Activated CD4-positive, alpha-beta T cell treated with anti-CD3 and anti-CD28 coated beads for 36 hours (primary cell): ENCODE results near the gene SNX14. TPM values are rescaled to one million over a fixed set of nuclear protein-coding genes. Genes with fewer than 3 reads are reported as not detected.
"Not testable (repeated sequence)": the region's sequence is repeated elsewhere in the genome, so short reads cannot be mapped to it uniquely, and the experiment has no call there.

Source experiments
- ATAC-seq: fragments of 200-7000 bp; cut with Tn5 transposase; one replicate; pipeline ENCODE4 v1.10.0; 2021; ENCODE audit warnings: mild to moderate bottlenecking, moderate library complexity
- CTCF ChIA-PET: fragments of 350-600 bp; sonication (Branson Sonifier 250); formaldehyde crosslinking; loops from one replicate; lab custom pipeline; 2021; ENCODE audit warnings: antibody characterized with exemption; lab: Charles Lee
- POLR2A ChIA-PET: fragments of 350-600 bp; sonication (Branson Sonifier 250); formaldehyde crosslinking; loops from one replicate; lab custom pipeline; 2021; ENCODE audit warnings: antibody characterized with exemption, inconsistent platforms; lab: Charles Lee
- DNase-seq: peaks from one replicate; pipeline ENCODE4 v3.0.0-alpha.2; 2020
- H3K27ac Mint-ChIP-seq: one replicate; pipeline ENCODE4 v1.8.0; 2021; ENCODE audit warnings: mixed read lengths
- H3K27me3 Mint-ChIP-seq: one replicate; pipeline ENCODE4 v1.8.0; 2021; ENCODE audit warnings: mixed read lengths
- H3K36me3 Mint-ChIP-seq: one replicate; pipeline ENCODE4 v1.8.0; 2021; ENCODE audit warnings: low read depth, mixed read lengths
- H3K4me1 Mint-ChIP-seq: one replicate; pipeline ENCODE4 v1.8.0; 2021; ENCODE audit warnings: mixed read lengths
- H3K4me3 Mint-ChIP-seq: one replicate; pipeline ENCODE4 v1.8.0; 2021; ENCODE audit warnings: mild to moderate bottlenecking, moderate library complexity, mixed read lengths
- H3K9me3 Mint-ChIP-seq: one replicate; pipeline ENCODE4 v1.8.0; 2021; ENCODE audit warnings: low read depth, mixed read lengths
- intact Hi-C, 2 experiments: fragments of 100-400 bp; cut with DNase I in 1 of 2; cut with micrococcal nuclease in 1 of 2; formaldehyde crosslinking; loops; one replicate each; pipeline versions ENCODE4 v1.14.2 to v1.15.1; 2022 to 2024; cut with DNase I, micrococcal nuclease
- total RNA-seq, 2 experiments: library from RNA; stranded (reverse); gene quantifications; one replicate each; pipeline ENCODE4 v1.2.3, GENCODE V29; 2021

The SNX14 gene
- total RNA-seq, result 10 to 100 TPM; 38.4 to 54.7 TPM

GRCh38 chr6:85593438-85594196 lies at the start of gene SNX14:
TSS of gene SNX14 (minus strand) at chr6:85593858. CDS start at chr6:85593718, 140 bp downstream.
- Mint-ChIP-seq H3K27ac (peak within 1 kb of the TSS; percentile 90), H3K9me3 (no peaks in the 10 kb centered on the region), H3K4me3 (peak within 1 kb of the TSS; percentile 83), H3K27me3 (no peaks in the 10 kb centered on the region), H3K36me3 (peaks cover 20% of the 10 kb centered on the region), H3K4me1 (peaks cover 28% of the 10 kb centered on the region)
- ChIA-PET POLR2A (interaction anchor here (0.5 to 3.1 kb wide), 7 partner anchors 47 to 403 kb away, joined by 3 to 18 read pairs (median 6); partner anchors contain the start of gene SYNCRIP), CTCF (interaction anchor here (0.8 to 2.0 kb wide), 11 partner anchors 13 to 143 kb away, joined by 3 to 6 read pairs (median 3); no protein-coding TSS in a partner anchor)
- DNase-seq, result peak; percentile 87
- peak; percentile 81 for ATAC-seq
- intact Hi-C loops, result loop anchor here (1.0 to 5.0 kb wide), 6 partner anchors 50 to 1366 kb away; partner anchors contain the start of gene CEP162 (in 1 of the 2)

- Mint-ChIP-seq H3K4me3 (peak within 1 kb of the TSS; percentile 88), H3K9me3 (no peaks in the 10 kb centered on the region), H3K4me1 (peaks cover 45% of the 10 kb centered on the region), H3K27ac (peak within 1 kb of the TSS; percentile 99), H3K27me3 (no peaks in the 10 kb centered on the region), H3K36me3 (peaks cover 47% of the 10 kb centered on the region)
- intact Hi-C loops, result loop anchor here (1.0 to 10.0 kb wide), 9 partner anchors 26 to 1949 kb away; partner anchors contain the start of genes CEP162 (in 1 of the 2), CYB5R4 (in 1 of the 2), ORC3 (in 1 of the 2) and RIPPLY2 (in 1 of the 2)
- DNase-seq (peak; percentile 99), ATAC-seq (peak; percentile 82)
- CTCF ChIA-PET, result interaction anchor here (0.8 to 1.0 kb wide), 3 partner anchors 27 to 36 kb away, joined by 3 to 6 read pairs (median 3); no protein-coding TSS in a partner anchor
- POLR2A ChIA-PET, result interaction anchor here (1.1 to 8.3 kb wide), 5 partner anchors 11 to 49 kb away, joined by 8 to 265 read pairs (median 17); partner anchors contain the start of gene SNX14
Observed at GRCh38 chr6:85642774-85643536, 49.3 kb upstream of the SNX14 start, which contains the start of gene SYNCRIP. TSS of gene SYNCRIP (minus strand) at chr6:85642886. CDS start at chr6:85641439, 1,447 bp downstream.

GRCh38 chr6:85641897-85642773 lies 48.5 kb upstream of the SNX14 start:
- ChIA-PET CTCF (interaction anchor here (0.8 to 1.0 kb wide), 3 partner anchors 28 to 37 kb away, joined by 3 to 6 read pairs (median 3); no protein-coding TSS in a partner anchor), POLR2A (interaction anchor here (1.1 to 8.3 kb wide), 5 partner anchors 10 to 48 kb away, joined by 8 to 265 read pairs (median 17); partner anchors contain the start of gene SNX14)
- H3K36me3 Mint-ChIP-seq, result peaks cover 55% of the 10 kb centered on the region

GRCh38 chr6:85641522-85641896 lies 47.9 kb upstream of the SNX14 start:
- ChIA-PET CTCF (interaction anchor here (1.3 to 1.5 kb wide), 2 partner anchors 31 to 37 kb away, joined by 5 to 7 read pairs; no protein-coding TSS in a partner anchor), POLR2A (interaction anchor here (1.0 to 8.3 kb wide), 6 partner anchors 10 to 48 kb away, joined by 3 to 265 read pairs (median 14); partner anchors contain the start of gene SNX14)
- no peaks in the 10 kb centered on the region for H3K9me3 Mint-ChIP-seq
- peak overlapping the region; percentile 99 for H3K27ac Mint-ChIP-seq
- H3K4me1 Mint-ChIP-seq, result peaks cover 58% of the 10 kb centered on the region
- peaks cover 60% of the 10 kb centered on the region for H3K36me3 Mint-ChIP-seq
- H3K27me3 Mint-ChIP-seq, result no peaks in the 10 kb centered on the region
- DNase-seq, result no peak
- intact Hi-C loops, result loop anchor here in 1 of 2 experiments (2.0 to 10.0 kb wide), 3 partner anchors 15 to 1951 kb away; partner anchors contain the start of genes CYB5R4, ORC3 and RIPPLY2
- H3K4me3 Mint-ChIP-seq, result peak overlapping the region; percentile 88
- ATAC-seq, result no peak

More at GRCh38 chr6:85641897-85642773, 48.5 kb upstream of the SNX14 start:
- Mint-ChIP-seq H3K9me3 (no peaks in the 10 kb centered on the region), H3K4me3 (peak overlapping the region; percentile 88), H3K4me1 (peaks cover 54% of the 10 kb centered on the region), H3K27me3 (no peaks in the 10 kb centered on the region), H3K27ac (peak overlapping the region; percentile 99)
- DNase-seq, result peak; percentile 71
- intact Hi-C loops, result loop anchor here in 1 of 2 experiments (2.0 to 10.0 kb wide), 6 partner anchors 15 to 1950 kb away; partner anchors contain the start of genes CEP162, CYB5R4, ORC3 and RIPPLY2
- no peak for ATAC-seq

- DNase-seq (no peak), ATAC-seq (no peak)
- Mint-ChIP-seq H3K27me3 (no peaks in the 10 kb centered on the region), H3K9me3 (no peaks in the 10 kb centered on the region), H3K4me3 (peak overlapping the region; percentile 88), H3K4me1 (peaks cover 60% of the 10 kb centered on the region), H3K36me3 (peaks cover 63% of the 10 kb centered on the region), H3K27ac (peak overlapping the region; percentile 99)
- ChIA-PET CTCF (interaction anchor here (0.8 to 1.7 kb wide), 5 partner anchors 10 to 38 kb away, joined by 3 to 11 read pairs (median 5); no protein-coding TSS in a partner anchor), POLR2A (interaction anchor here (1.0 to 8.3 kb wide), 6 partner anchors 9 to 47 kb away, joined by 3 to 265 read pairs (median 8); partner anchors contain the start of gene SNX14)
- intact Hi-C loops, result loop anchor here in 1 of 2 experiments (2.0 to 10.0 kb wide), 3 partner anchors 14 to 1951 kb away; partner anchors contain the start of genes CYB5R4, ORC3 and RIPPLY2
Observed at GRCh38 chr6:85640821-85641220, 47.2 kb upstream of the SNX14 start.

GRCh38 chr6:85637579-85637978 lies 43.9 kb upstream of the SNX14 start:
- no peak for DNase-seq
- peak overlapping the region; percentile 29 for H3K27ac Mint-ChIP-seq
- ATAC-seq, result no peak
- CTCF ChIA-PET, result no interaction called here
- POLR2A ChIA-PET, result interaction anchor here (0.9 kb wide), 1 partner anchor 16 kb away, joined by 4 read pairs; no protein-coding TSS in a partner anchor
- no peak overlapping the region for H3K4me3 Mint-ChIP-seq
- peaks cover 62% of the 10 kb centered on the region for H3K4me1 Mint-ChIP-seq
- intact Hi-C loops, result loop anchor here (2.0 kb wide), 2 partner anchors 17 to 21 kb away; no protein-coding TSS in a partner anchor
- H3K36me3 Mint-ChIP-seq, result peaks cover 86% of the 10 kb centered on the region
- no peaks in the 10 kb centered on the region for H3K9me3 Mint-ChIP-seq
- H3K27me3 Mint-ChIP-seq, result no peaks in the 10 kb centered on the region

GRCh38 chr6:85632164-85632942 lies 38.7 kb upstream of the SNX14 start:
- H3K4me1 Mint-ChIP-seq, result peaks cover 54% of the 10 kb centered on the region
- CTCF ChIA-PET, result interaction anchor here (0.6 to 2.0 kb wide), 3 partner anchors 8 to 38 kb away, joined by 3 to 11 read pairs (median 3); no protein-coding TSS in a partner anchor
- ATAC-seq (no peak), DNase-seq (no peak)
- no peak overlapping the region for H3K4me3 Mint-ChIP-seq
- H3K9me3 Mint-ChIP-seq, result no peaks in the 10 kb centered on the region
- H3K27ac Mint-ChIP-seq, result no peak overlapping the region
- intact Hi-C loops, result no loop called here
- no peaks in the 10 kb centered on the region for H3K27me3 Mint-ChIP-seq
- POLR2A ChIA-PET, result interaction anchor here (1.4 to 1.7 kb wide), 3 partner anchors 8 to 38 kb away, joined by 5 to 11 read pairs (median 10); no protein-coding TSS in a partner anchor
- peaks cover 73% of the 10 kb centered on the region for H3K36me3 Mint-ChIP-seq

- Mint-ChIP-seq H3K36me3 (peaks cover 71% of the 10 kb centered on the region), H3K4me1 (peaks cover 50% of the 10 kb centered on the region), H3K27ac (peak overlapping the region; percentile 4)
- intact Hi-C loops, result loop anchor here in 1 of 2 experiments (1.0 kb wide), 1 partner anchor 8 kb away; no protein-coding TSS in a partner anchor
- ATAC-seq, DNase-seq, H3K9me3 Mint-ChIP-seq, H3K4me3 Mint-ChIP-seq, H3K27me3 Mint-ChIP-seq: not testable (repeated sequence)
- ChIA-PET POLR2A (interaction anchor here (0.7 to 1.7 kb wide), 5 partner anchors 9 to 45 kb away, joined by 3 to 11 read pairs (median 5); no protein-coding TSS in a partner anchor), CTCF (interaction anchor here (0.6 to 2.0 kb wide), 3 partner anchors 9 to 37 kb away, joined by 3 to 11 read pairs (median 3); no protein-coding TSS in a partner anchor)
Observed at GRCh38 chr6:85631117-85631516, 37.5 kb upstream of the SNX14 start.
